ENCODE results near the gene KSR1. TPM values are rescaled to one million over a fixed set of nuclear protein-coding genes. Genes with fewer than 3 reads are reported as not detected.

KSR1 gene
- total and polyA plus RNA-seq, 2 of the 8 experiments (the other 6 are each of a cell fraction or from before 2014, with no cell fraction given), result 14.1 to 34.7 TPM

DNA sequence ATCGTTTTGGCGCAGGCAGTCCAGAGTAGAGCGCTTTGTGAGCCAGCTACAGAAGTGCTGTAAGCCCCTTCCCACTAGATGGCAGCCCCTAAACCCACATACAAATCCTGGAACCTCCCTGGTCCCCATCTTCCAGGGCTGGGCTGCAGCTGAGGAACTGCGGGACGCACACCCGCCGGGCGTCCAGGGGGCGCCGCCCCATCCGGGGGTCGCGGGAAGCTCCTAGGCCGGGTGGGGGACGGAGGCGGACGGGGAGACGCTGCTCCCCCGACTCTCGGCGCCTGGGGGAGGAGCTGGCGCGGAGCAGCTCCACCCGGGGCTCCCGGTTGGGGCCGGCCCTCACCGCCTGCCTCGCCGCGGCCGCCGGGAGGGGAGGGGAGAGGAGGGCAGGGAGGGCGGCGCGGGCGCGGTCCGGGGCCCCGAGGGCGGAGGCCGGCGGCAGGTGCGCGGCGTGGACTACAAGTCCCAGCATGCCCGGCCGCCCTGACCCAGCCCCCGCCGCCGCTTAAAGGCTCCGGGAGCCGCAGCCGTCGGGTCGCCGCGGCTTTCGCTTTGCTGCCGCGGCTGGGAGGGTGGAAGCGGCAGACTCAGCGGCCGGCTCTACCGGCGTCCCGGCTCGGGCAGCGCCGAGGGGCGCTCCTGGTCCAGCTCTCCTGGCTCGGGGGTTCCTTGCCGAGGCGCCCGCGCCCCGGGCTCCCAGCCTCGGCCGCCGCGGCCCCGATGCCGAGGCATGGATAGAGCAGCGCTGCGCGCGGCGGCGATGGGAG is at the start of gene KSR1 (continued):
- peak; percentile 37; the same call in 1 of the 2 replicates for TF ChIP-seq SIX5 (IDR thresholded peaks at IDR 0.05; ENCODE audit: low read depth, low read length)
- TF ChIP-seq, protein P1, sequence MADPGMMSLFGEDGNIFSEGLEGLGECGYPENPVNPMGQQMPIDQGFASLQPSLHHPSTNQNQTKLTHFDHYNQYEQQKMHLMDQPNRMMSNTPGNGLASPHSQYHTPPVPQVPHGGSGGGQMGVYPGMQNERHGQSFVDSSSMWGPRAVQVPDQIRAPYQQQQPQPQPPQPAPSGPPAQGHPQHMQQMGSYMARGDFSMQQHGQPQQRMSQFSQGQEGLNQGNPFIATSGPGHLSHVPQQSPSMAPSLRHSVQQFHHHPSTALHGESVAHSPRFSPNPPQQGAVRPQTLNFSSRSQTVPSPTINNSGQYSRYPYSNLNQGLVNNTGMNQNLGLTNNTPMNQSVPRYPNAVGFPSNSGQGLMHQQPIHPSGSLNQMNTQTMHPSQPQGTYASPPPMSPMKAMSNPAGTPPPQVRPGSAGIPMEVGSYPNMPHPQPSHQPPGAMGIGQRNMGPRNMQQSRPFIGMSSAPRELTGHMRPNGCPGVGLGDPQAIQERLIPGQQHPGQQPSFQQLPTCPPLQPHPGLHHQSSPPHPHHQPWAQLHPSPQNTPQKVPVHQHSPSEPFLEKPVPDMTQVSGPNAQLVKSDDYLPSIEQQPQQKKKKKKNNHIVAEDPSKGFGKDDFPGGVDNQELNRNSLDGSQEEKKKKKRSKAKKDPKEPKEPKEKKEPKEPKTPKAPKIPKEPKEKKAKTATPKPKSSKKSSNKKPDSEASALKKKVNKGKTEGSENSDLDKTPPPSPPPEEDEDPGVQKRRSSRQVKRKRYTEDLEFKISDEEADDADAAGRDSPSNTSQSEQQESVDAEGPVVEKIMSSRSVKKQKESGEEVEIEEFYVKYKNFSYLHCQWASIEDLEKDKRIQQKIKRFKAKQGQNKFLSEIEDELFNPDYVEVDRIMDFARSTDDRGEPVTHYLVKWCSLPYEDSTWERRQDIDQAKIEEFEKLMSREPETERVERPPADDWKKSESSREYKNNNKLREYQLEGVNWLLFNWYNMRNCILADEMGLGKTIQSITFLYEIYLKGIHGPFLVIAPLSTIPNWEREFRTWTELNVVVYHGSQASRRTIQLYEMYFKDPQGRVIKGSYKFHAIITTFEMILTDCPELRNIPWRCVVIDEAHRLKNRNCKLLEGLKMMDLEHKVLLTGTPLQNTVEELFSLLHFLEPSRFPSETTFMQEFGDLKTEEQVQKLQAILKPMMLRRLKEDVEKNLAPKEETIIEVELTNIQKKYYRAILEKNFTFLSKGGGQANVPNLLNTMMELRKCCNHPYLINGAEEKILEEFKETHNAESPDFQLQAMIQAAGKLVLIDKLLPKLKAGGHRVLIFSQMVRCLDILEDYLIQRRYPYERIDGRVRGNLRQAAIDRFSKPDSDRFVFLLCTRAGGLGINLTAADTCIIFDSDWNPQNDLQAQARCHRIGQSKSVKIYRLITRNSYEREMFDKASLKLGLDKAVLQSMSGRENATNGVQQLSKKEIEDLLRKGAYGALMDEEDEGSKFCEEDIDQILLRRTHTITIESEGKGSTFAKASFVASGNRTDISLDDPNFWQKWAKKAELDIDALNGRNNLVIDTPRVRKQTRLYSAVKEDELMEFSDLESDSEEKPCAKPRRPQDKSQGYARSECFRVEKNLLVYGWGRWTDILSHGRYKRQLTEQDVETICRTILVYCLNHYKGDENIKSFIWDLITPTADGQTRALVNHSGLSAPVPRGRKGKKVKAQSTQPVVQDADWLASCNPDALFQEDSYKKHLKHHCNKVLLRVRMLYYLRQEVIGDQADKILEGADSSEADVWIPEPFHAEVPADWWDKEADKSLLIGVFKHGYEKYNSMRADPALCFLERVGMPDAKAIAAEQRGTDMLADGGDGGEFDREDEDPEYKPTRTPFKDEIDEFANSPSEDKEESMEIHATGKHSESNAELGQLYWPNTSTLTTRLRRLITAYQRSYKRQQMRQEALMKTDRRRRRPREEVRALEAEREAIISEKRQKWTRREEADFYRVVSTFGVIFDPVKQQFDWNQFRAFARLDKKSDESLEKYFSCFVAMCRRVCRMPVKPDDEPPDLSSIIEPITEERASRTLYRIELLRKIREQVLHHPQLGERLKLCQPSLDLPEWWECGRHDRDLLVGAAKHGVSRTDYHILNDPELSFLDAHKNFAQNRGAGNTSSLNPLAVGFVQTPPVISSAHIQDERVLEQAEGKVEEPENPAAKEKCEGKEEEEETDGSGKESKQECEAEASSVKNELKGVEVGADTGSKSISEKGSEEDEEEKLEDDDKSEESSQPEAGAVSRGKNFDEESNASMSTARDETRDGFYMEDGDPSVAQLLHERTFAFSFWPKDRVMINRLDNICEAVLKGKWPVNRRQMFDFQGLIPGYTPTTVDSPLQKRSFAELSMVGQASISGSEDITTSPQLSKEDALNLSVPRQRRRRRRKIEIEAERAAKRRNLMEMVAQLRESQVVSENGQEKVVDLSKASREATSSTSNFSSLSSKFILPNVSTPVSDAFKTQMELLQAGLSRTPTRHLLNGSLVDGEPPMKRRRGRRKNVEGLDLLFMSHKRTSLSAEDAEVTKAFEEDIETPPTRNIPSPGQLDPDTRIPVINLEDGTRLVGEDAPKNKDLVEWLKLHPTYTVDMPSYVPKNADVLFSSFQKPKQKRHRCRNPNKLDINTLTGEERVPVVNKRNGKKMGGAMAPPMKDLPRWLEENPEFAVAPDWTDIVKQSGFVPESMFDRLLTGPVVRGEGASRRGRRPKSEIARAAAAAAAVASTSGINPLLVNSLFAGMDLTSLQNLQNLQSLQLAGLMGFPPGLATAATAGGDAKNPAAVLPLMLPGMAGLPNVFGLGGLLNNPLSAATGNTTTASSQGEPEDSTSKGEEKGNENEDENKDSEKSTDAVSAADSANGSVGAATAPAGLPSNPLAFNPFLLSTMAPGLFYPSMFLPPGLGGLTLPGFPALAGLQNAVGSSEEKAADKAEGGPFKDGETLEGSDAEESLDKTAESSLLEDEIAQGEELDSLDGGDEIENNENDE (IDR thresholded peaks at IDR 0.05; ENCODE audit: insufficient replicate concordance, low read length), result no peak
- no peak for TF ChIP-seq NRF1 (IDR thresholded peaks at IDR 0.05; ENCODE audit: low read depth, low read length)
- peak; percentile 71 to 79 for TF ChIP-seq RAD21 (IDR thresholded peaks at IDR 0.05 in 1 of 2, conservative IDR thresholded peaks at IDR 0.05 in 1 of 2; ENCODE audit: low read depth in 2 of 2, low read length in 2 of 2)
- TF ChIP-seq SUZ12 (IDR thresholded peaks at IDR 0.05; ENCODE audit: low read length), result no peak
- TF ChIP-seq POLR2A (IDR thresholded peaks at IDR 0.05; ENCODE audit: control extremely low read depth in 1 of 2, low read depth in 2 of 2, low read length in 2 of 2), result peak in 1 of 2 experiments; percentile 58; a peak in 2 of 3 replicates
- no peak for TF ChIP-seq HDAC6 (IDR thresholded peaks at IDR 0.05; ENCODE audit: low read depth, low read length)
- TF ChIP-seq TEAD4 (IDR thresholded peaks at IDR 0.05; ENCODE audit: low read depth, low read length), result no peak
- TF ChIP-seq, protein P2, sequence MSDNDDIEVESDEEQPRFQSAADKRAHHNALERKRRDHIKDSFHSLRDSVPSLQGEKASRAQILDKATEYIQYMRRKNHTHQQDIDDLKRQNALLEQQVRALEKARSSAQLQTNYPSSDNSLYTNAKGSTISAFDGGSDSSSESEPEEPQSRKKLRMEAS (IDR thresholded peaks at IDR 0.05), result no peak
- TF ChIP-seq TBP (IDR thresholded peaks at IDR 0.05; ENCODE audit: low read depth, low read length), result no peak; the same call in 1 of the 2 replicates

All from H1 (cell line).